Measurements from ENCODE around the gene SNED1. TPM values are rescaled to one million over a fixed set of nuclear protein-coding genes. Genes with fewer than 3 reads are reported as not detected.

Gene SNED1
- total and polyA plus RNA-seq, 9 of the 15 experiments (the other 6 are each of a cell fraction or from before 2014, with no cell fraction given): 0.03 to 0.07 (median 0.05) TPM; not detected in 5

DNA sequence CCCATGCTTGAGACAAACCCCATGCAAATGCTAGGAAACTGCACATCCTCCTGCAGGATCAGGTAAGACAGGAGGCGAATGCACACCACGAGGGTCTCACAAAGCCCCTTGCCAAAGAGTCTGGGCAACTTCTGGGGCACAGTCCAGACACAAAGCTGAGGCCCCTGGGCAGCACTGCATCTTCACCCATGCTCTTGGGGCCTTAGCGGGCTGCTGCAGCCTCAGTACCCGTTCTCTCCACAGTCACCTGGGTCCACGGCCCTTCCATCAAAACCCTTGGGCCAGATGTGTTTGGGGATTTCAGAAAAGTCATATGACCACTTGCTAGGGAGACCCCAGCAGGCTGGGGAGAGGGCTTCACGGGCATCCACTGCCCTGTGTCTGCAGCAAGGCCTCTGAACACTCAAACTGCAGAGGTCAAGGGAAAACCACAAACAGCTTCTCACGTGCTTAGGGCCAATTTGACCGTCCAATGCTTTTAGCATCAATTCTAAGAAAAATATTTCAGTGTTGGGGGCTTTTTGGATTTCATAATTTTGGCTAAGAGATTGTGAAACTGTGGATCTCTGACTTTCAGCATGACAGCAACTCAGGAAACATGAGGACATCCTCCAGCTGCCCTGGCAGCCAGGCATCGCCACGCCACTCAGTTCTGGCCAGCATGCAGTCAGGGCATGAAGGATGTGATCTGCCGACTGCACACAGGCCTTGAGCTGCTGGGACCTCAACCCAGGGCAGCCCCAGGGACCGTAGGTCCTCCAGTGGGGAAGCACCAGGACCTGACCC is 130.9 kb downstream of the SNED1 start:
- 68% methylated on average over 8 of the region's 12 CpGs for WGBS (ENCODE audit: insufficient coverage, low coverage, missing lambda C conversion rate)
- ATAC-seq: no peak
- no peak overlapping the region for H3K4me2 ChIP-seq (ENCODE audit: insufficient read depth, low read length)
- H3K9me3 ChIP-seq (replicated peaks; ENCODE audit: control insufficient read depth, insufficient read depth, low read depth, low read length): no peaks in the 10 kb centered on the region
- intact Hi-C loops (cut with micrococcal nuclease): no loop called here
- no peak overlapping the region for H2AFZ ChIP-seq (ENCODE audit: low read depth, low read length)
- H4K20me1 ChIP-seq (replicated peaks; ENCODE audit: control insufficient read depth, insufficient read depth, low read length): no peaks in the 10 kb centered on the region
- FAIRE-seq: no peak
- CTCF ChIA-PET (ENCODE audit: low intra/inter-chr PET ratio): no interaction called here
- no peak for TF ChIP-seq CEBPG (CRISPR knock-in tag; IDR thresholded peaks at IDR 0.05)
- TF ChIP-seq CEBPG (tag; conservative IDR thresholded peaks at IDR 0.05 in 1 of 2, IDR thresholded peaks at IDR 0.05 in 1 of 2): no peak
- TF ChIP-seq ZKSCAN3 (CRISPR knock-in tag; IDR thresholded peaks at IDR 0.05): no peak
- no peak for TF ChIP-seq HOXB6 (CRISPR knock-in tag; IDR thresholded peaks at IDR 0.05; ENCODE audit: borderline replicate concordance)
- TF ChIP-seq RAD51 (IDR thresholded peaks at IDR 0.05; ENCODE audit: borderline replicate concordance, low read depth): no peak
- TF ChIP-seq ZNF232 (CRISPR knock-in tag; IDR thresholded peaks at IDR 0.05): no peak
- no peak for TF ChIP-seq ILF3 (IDR thresholded peaks at IDR 0.05; ENCODE audit: borderline replicate concordance)
- H3K27ac ChIP-seq (ENCODE audit: extremely low read depth, low read depth, low read length): no peak overlapping the region
- no peak overlapping the region for H3K9ac ChIP-seq (ENCODE audit: insufficient read depth in 1 of 2, low read depth in 2 of 2, low read length in 2 of 2)
- no peak for DNase-seq (ENCODE audit: extremely low read depth in 1 of 4, low spot score in 3 of 4)
- H3K4me1 ChIP-seq (replicated peaks in 1 of 2; ENCODE audit: control insufficient read depth in 2 of 2, insufficient read depth in 2 of 2, low read length in 2 of 2): no peaks in the 10 kb centered on the region; a peak in 1 of 5 replicates
- H3K9me1 ChIP-seq (ENCODE audit: control insufficient read depth, insufficient read depth, low read length): no peaks in the 10 kb centered on the region
- BruUV-seq (replicated peaks): no TSS peak
- H3K36me3 ChIP-seq (ENCODE audit: control insufficient read depth, insufficient read depth, low read length): peaks cover 10% of the 10 kb centered on the region; the same call in 1 of the 3 replicates
- in situ Hi-C loops (cut with MboI): no loop called here
- no peaks in the 10 kb centered on the region for H3K27me3 ChIP-seq (ENCODE audit: control insufficient read depth in 2 of 2, insufficient read depth in 2 of 2, low read length in 2 of 2)
- no peaks in the 10 kb centered on the region for H3K79me2 ChIP-seq (ENCODE audit: control insufficient read depth, insufficient read depth, low read length)
- no peak overlapping the region for H3K4me3 ChIP-seq
- POLR2A ChIA-PET: no interaction called here
